Epithelial cell of proximal tubule (primary cell): ENCODE measurements around the gene GAGE12J. TPM values are rescaled to one million over a fixed set of nuclear protein-coding genes. Genes with fewer than 3 reads are reported as not detected.
"Not testable (repeated sequence)": the region's sequence is repeated elsewhere in the genome, so short reads cannot be mapped to it uniquely, and the experiment has no call there.

Experiments used
- DNase-seq: peaks from one replicate; pipeline ENCODE4 v3.0.0-alpha.2; 2011; ENCODE audit warnings: low read depth
- H3K4me3 ChIP-seq: 2 replicates; pipeline ENCODE4 v1.5.1; 2011; ENCODE audit warnings: low read depth, mild to moderate bottlenecking, low read length
- CTCF ChIP-seq: conservative IDR thresholded peaks from 2 replicates; pipeline ENCODE4 v1.5.1; 2012; ENCODE audit warnings: low read depth, mild to moderate bottlenecking, low read length
- total RNA-seq: library from RNA; depleted of rRNA; stranded (reverse); fragments of >200 nt; gene quantifications from 2 replicates; pipeline ENCODE4 v1.2.3, GENCODE V29; 2015

The GAGE12J gene
- total RNA-seq, 1 donor from 2014 or later = not detected

- H3K4me3 ChIP-seq = no peak overlapping the region
- no peak for TF ChIP-seq CTCF
- no peak for DNase-seq
Observed at GRCh38 chrX:49292400-49293362, 29.2 kb upstream of the GAGE12J start.

- DNase-seq, H3K4me3 ChIP-seq: not testable (repeated sequence)
Observed at GRCh38 chrX:49299293-49299692, 22.5 kb upstream of the GAGE12J start.

- H3K4me3 ChIP-seq = no peak overlapping the region
- TF ChIP-seq CTCF = no peak
- DNase-seq = no peak
Observed at GRCh38 chrX:49300703-49301102, 21.1 kb upstream of the GAGE12J start.

- TF ChIP-seq CTCF = no peak
- DNase-seq = no peak
- H3K4me3 ChIP-seq = no peak within 1 kb of the TSS
Observed at GRCh38 chrX:49303346-49303745, 18.5 kb upstream of the GAGE12J start, which contains the start of gene GAGE10. Gene GAGE10 (plus strand): TSS chrX:49303646. CDS start chrX:49304860, 1,214 bp downstream.

- not testable (repeated sequence) for H3K4me3 ChIP-seq, DNase-seq
Observed at GRCh38 chrX:49307775-49308174, 14.1 kb upstream of the GAGE12J start.

GRCh38 chrX:49308604-49309269 lies 13.1 kb upstream of the GAGE12J start:
- TF ChIP-seq CTCF = no peak
- no peak overlapping the region for H3K4me3 ChIP-seq
- no peak for DNase-seq

- DNase-seq = no peak
- TF ChIP-seq CTCF = no peak
- H3K4me3 ChIP-seq = peak overlapping the region; percentile 34
Observed at GRCh38 chrX:49309401-49309981, 12.3 kb upstream of the GAGE12J start.
